Natural killer cell (primary cell): ENCODE data around the gene KIAA0232. TPM values are rescaled to one million over a fixed set of nuclear protein-coding genes. Genes with fewer than 3 reads are reported as not detected.

Experiments used
- ATAC-seq, 3 donors: fragments of 150-1000 bp in 2 of 3; fragments of 200-7000 bp in 1 of 3; cut with Tn5 transposase; 1 replicate in 1 of 3; 2 replicates in 2 of 3; pipeline ENCODE4 v1.10.0; 2021; ENCODE audit warnings: mild to moderate bottlenecking in 2 of 3, moderate library complexity in 2 of 3
- DNase-seq, 2 donors: peaks; one replicate each; pipeline versions ENCODE4 v3.0.0 to v3.0.0-alpha.2; 2013 to 2021; ENCODE audit warnings: mixed read lengths in 1 of 2
- H3K27ac ChIP-seq: one replicate; pipeline ENCODE4 v1.5.1; 2013; ENCODE audit warnings: mild to moderate bottlenecking, low read length
- H3K27me3 ChIP-seq: one replicate; pipeline ENCODE4 v1.6.1; 2013; ENCODE audit warnings: low read length; ENCODE audit not compliant: control insufficient read depth, insufficient read depth
- H3K36me3 ChIP-seq: one replicate; pipeline ENCODE4 v1.6.1; 2013; ENCODE audit warnings: low read length; ENCODE audit not compliant: control insufficient read depth, insufficient read depth
- H3K4me1 ChIP-seq: one replicate; pipeline ENCODE4 v1.6.1; 2013; ENCODE audit warnings: low read length; ENCODE audit not compliant: control insufficient read depth, insufficient read depth
- H3K4me3 ChIP-seq: one replicate; pipeline ENCODE4 v1.5.1; 2013; ENCODE audit warnings: low read length
- H3K9me3 ChIP-seq: one replicate; pipeline ENCODE4 v1.6.1; 2013; ENCODE audit warnings: low read length; ENCODE audit not compliant: control insufficient read depth, insufficient read depth
- H3K27ac Mint-ChIP-seq, 2 donors: one replicate each; pipeline ENCODE4 v1.8.0; 2022; ENCODE audit warnings: mild to moderate bottlenecking in 2 of 2, mixed read lengths in 2 of 2, moderate library complexity in 1 of 2
- H3K27me3 Mint-ChIP-seq, 2 donors: one replicate each; pipeline ENCODE4 v1.8.0; 2022; ENCODE audit warnings: low read depth in 2 of 2, mixed read lengths in 2 of 2
- H3K36me3 Mint-ChIP-seq: one replicate; pipeline ENCODE4 v1.8.0; 2022; ENCODE audit warnings: mixed read lengths
- H3K4me1 Mint-ChIP-seq, 2 donors: one replicate each; pipeline ENCODE4 v1.8.0; 2022; ENCODE audit warnings: mixed read lengths in 2 of 2
- H3K4me3 Mint-ChIP-seq: one replicate; pipeline ENCODE4 v1.8.0; 2022; ENCODE audit warnings: mild to moderate bottlenecking, moderate library complexity, mixed read lengths
- H3K9me3 Mint-ChIP-seq, 2 donors: one replicate each; pipeline ENCODE4 v1.8.0; 2022; ENCODE audit warnings: mixed read lengths in 2 of 2
- WGBS: methylation state at CpG from one replicate; pipeline ENCODE4 v1.1.7; 2013; ENCODE audit warnings: missing lambda C conversion rate; ENCODE audit not compliant: insufficient coverage; 5-methylcytosine and 5-hydroxymethylcytosine counted together
- intact Hi-C: fragments of 100-400 bp; cut with micrococcal nuclease; formaldehyde crosslinking; loops from one replicate; pipeline ENCODE4 v1.14.2; 2022
- total RNA-seq, 4 donors: library from RNA; stranded (reverse); fragments of 120-200 nt in 1 of 4; gene quantifications; one replicate each; pipeline versions ENCODE4 v1.2.3 to v1.2.4, GENCODE V29; 2013 to 2022
- TF ChIP-seq, protein P1 (sequence below): fragments of 200-600 bp; IDR thresholded peaks from one replicate; pipeline ENCODE4 v1.8.0; 2022; ENCODE audit warnings: antibody characterized with exemption

KIAA0232 gene
- total RNA-seq, 3 donors from 2014 or later (not counting 1 experiment from before 2014, with no cell fraction given) = 24.7 to 30.3 (median 28.6) TPM

DNA sequence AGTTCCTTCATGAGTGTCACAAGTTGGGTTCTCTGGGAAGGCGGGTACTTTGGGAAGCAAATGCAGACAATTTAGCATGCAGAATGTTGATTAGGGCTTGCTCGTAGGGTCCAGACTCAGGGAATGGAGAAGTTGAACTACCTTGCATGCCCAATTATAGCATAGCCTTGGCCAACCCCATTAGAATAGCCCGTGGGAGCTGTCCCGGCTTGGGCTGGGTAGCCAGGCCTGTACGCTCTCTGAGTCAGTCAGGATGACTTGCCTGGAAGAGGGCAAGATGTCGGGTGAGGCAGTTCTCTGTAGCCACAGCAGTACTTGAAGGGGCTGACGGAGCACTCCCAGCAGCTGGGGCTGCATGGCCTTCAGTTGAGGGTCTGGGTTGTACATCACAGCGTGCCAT, 19.5 kb downstream of the KIAA0232 start:
- Histone ChIP-seq H3K4me3 (no peak overlapping the region), H3K4me1 (peaks cover 3% of the 10 kb centered on the region), H3K36me3 (no peaks in the 10 kb centered on the region), H3K27ac (no peak overlapping the region), H3K27me3 (no peaks in the 10 kb centered on the region), H3K9me3 (no peaks in the 10 kb centered on the region)
- TF ChIP-seq, protein P1, sequence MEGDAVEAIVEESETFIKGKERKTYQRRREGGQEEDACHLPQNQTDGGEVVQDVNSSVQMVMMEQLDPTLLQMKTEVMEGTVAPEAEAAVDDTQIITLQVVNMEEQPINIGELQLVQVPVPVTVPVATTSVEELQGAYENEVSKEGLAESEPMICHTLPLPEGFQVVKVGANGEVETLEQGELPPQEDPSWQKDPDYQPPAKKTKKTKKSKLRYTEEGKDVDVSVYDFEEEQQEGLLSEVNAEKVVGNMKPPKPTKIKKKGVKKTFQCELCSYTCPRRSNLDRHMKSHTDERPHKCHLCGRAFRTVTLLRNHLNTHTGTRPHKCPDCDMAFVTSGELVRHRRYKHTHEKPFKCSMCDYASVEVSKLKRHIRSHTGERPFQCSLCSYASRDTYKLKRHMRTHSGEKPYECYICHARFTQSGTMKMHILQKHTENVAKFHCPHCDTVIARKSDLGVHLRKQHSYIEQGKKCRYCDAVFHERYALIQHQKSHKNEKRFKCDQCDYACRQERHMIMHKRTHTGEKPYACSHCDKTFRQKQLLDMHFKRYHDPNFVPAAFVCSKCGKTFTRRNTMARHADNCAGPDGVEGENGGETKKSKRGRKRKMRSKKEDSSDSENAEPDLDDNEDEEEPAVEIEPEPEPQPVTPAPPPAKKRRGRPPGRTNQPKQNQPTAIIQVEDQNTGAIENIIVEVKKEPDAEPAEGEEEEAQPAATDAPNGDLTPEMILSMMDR = no peak
- Mint-ChIP-seq H3K4me3 (no peak overlapping the region), H3K27ac (no peak overlapping the region), H3K4me1 (peaks cover 31 to 47% of the 10 kb centered on the region in 2 donors), H3K9me3 (no peaks in the 10 kb centered on the region), H3K36me3 (no peaks in the 10 kb centered on the region), H3K27me3 (no peaks in the 10 kb centered on the region)
- no peak for DNase-seq
- no peak for ATAC-seq
- intact Hi-C loops = no loop called here
- WGBS = 97% methylated on average over 7 of the region's 8 CpGs

DNA sequence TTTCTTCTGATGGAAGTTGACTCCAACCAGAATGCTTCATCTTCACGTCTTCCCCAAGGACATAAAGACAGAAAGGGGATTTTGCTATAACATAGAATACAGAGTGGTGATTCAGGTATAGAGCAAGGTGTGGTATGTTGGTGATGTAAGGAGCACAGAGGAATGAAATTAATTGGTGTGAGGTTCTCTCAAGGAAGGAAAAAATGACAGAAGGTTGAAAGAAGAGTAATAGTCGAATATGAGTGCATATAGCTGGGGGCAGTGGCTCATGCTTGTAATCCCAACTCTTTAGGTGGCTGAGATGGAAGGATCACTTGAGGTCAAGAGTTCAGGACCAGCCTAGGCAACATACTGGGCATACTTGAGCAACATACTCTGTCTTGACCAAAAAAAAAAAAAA, 20.1 kb downstream of the KIAA0232 start:
- no peaks in the 10 kb centered on the region for H3K27me3 Mint-ChIP-seq
- H3K9me3 ChIP-seq = no peaks in the 10 kb centered on the region
- ATAC-seq (no peak), DNase-seq (no peak)
- H3K4me1 Mint-ChIP-seq = peaks cover 29 to 46% of the 10 kb centered on the region in 2 donors
- intact Hi-C loops = no loop called here
- no peaks in the 10 kb centered on the region for H3K9me3 Mint-ChIP-seq
- H3K27me3 ChIP-seq = no peaks in the 10 kb centered on the region
- no peaks in the 10 kb centered on the region for H3K36me3 ChIP-seq
- TF ChIP-seq, protein P1 = no peak
- no peak overlapping the region for H3K27ac ChIP-seq
- peaks cover 3% of the 10 kb centered on the region for H3K4me1 ChIP-seq
- H3K36me3 Mint-ChIP-seq = no peaks in the 10 kb centered on the region
- WGBS = 98% methylated on average over 2 of the region's 2 CpGs
- H3K27ac Mint-ChIP-seq = no peak overlapping the region
- no peak overlapping the region for H3K4me3 ChIP-seq
- H3K4me3 Mint-ChIP-seq = no peak overlapping the region

DNA sequence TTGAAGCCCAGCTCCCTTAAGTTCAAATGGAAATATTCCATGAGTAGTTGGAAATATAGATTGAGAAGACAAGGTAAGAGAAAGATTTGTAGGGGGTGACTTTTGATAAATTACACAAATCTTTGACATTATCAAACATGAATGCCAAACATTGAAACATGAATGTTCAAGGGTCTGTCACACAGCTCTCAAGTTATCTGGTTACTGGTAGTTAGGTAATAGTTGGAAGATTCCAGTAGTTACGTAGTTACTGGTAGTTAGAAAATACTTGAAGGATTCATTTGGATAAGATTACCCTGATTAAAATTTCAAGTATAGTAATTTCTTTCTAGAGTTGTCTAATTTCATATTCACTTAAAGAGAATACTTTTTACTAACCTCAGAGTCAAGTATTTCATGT, 20.7 kb downstream of the KIAA0232 start:
- Histone ChIP-seq H3K4me3 (no peak overlapping the region), H3K4me1 (peaks cover 3% of the 10 kb centered on the region), H3K27me3 (no peaks in the 10 kb centered on the region), H3K9me3 (no peaks in the 10 kb centered on the region), H3K36me3 (no peaks in the 10 kb centered on the region), H3K27ac (no peak overlapping the region)
- TF ChIP-seq, protein P1 = no peak
- DNase-seq (no peak), ATAC-seq (no peak)
- H3K36me3 Mint-ChIP-seq = no peaks in the 10 kb centered on the region
- no peaks in the 10 kb centered on the region for H3K27me3 Mint-ChIP-seq
- H3K9me3 Mint-ChIP-seq = no peaks in the 10 kb centered on the region
- peaks cover 31 to 43% of the 10 kb centered on the region in 2 donors for H3K4me1 Mint-ChIP-seq
- H3K27ac Mint-ChIP-seq = no peak overlapping the region
- no CpG with 5 or more reads among the region's 1 CpG for WGBS
- intact Hi-C loops = no loop called here
- no peak overlapping the region for H3K4me3 Mint-ChIP-seq

DNA sequence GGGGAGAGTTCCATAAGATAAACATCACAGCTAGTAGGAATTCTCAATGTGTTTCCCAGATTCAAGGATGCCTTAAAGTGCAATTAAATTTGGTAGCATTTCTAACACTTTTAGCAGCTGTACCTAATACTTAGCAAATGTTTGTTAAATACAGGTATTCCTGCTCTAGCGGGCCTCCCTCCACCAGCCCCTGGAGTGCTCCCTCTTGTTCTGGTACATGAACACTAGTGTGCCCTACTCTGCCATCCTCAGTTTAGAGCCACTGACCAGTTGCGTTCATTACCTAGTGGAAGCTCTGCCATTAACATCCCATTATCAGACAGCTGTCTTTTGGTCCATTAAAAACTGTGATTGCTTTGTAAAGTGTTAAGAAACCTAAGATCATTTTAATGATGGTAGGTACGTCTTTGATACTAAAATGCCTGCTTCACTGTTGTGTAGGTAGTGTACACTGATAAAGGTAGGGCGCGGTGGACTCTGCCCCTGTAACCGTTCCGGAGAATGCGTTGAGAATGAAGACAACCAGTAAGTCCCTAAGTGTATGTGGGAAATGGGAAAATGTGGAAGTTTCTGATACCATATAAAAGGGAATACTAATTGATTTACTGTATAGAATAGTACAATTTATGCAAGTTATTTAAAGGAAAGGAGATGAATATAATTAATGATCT, 21.7 kb downstream of the KIAA0232 start:
- Mint-ChIP-seq H3K36me3 (no peaks in the 10 kb centered on the region), H3K9me3 (no peaks in the 10 kb centered on the region), H3K27me3 (no peaks in the 10 kb centered on the region), H3K4me3 (no peak overlapping the region), H3K27ac (no peak overlapping the region), H3K4me1 (peaks cover 29 to 43% of the 10 kb centered on the region in 2 donors)
- Histone ChIP-seq H3K27me3 (no peaks in the 10 kb centered on the region), H3K4me1 (peaks cover 3% of the 10 kb centered on the region), H3K27ac (no peak overlapping the region), H3K9me3 (no peaks in the 10 kb centered on the region), H3K36me3 (no peaks in the 10 kb centered on the region), H3K4me3 (no peak overlapping the region)
- no peak for ATAC-seq
- TF ChIP-seq, protein P1 = no peak
- intact Hi-C loops = no loop called here
- no peak for DNase-seq
- 96% methylated on average over 7 of the region's 8 CpGs for WGBS
